Ectodermal cell (in vitro differentiated cells): Measurements from ENCODE around the gene HID1.

ENCODE experiments used
- H3K27ac ChIP-seq: 2 replicates; pipeline ENCODE4 v1.7.0; 2013; ENCODE audit warnings: mild to moderate bottlenecking, low read depth, low read length; ENCODE audit not compliant: insufficient read depth, poor library complexity, severe bottlenecking
- H3K27me3 ChIP-seq: 2 replicates; pipeline ENCODE4 v1.7.0; 2013; ENCODE audit warnings: mild to moderate bottlenecking, low read length; ENCODE audit not compliant: insufficient read depth, control insufficient read depth, poor library complexity, severe bottlenecking
- H3K36me3 ChIP-seq: one replicate; pipeline ENCODE4 v1.7.0; 2013; ENCODE audit warnings: low read length; ENCODE audit not compliant: control insufficient read depth, insufficient read depth
- H3K4me1 ChIP-seq: one replicate; pipeline ENCODE4 v1.7.0; 2013; ENCODE audit warnings: low read length; ENCODE audit not compliant: control insufficient read depth, insufficient read depth
- H3K4me3 ChIP-seq: 2 replicates; pipeline ENCODE4 v1.7.0; 2013; ENCODE audit warnings: low read depth, low read length, control low read depth; ENCODE audit not compliant: insufficient read depth
- H3K9me3 ChIP-seq: 2 replicates; pipeline ENCODE4 v1.7.0; 2013; ENCODE audit warnings: mild to moderate bottlenecking, low read length, moderate library complexity; ENCODE audit not compliant: control insufficient read depth
- WGBS, 2 experiments: methylation state at CpG; one replicate each; pipeline ENCODE4 v1.1.7; 2013; ENCODE audit warnings: missing lambda C conversion rate in 2 of 2; 5-methylcytosine and 5-hydroxymethylcytosine counted together

Gene HID1

GRCh38 chr17:74951680-74952421 is 20.7 kb downstream of the HID1 start:
- no peak overlapping the region for H3K4me3 ChIP-seq
- peaks cover 4% of the 10 kb centered on the region for H3K27me3 ChIP-seq
- WGBS, 2 experiments, result 85% methylated on average over 32 of the region's 32 CpGs
- no peaks in the 10 kb centered on the region for H3K9me3 ChIP-seq
- H3K27ac ChIP-seq, result no peak overlapping the region
- H3K4me1 ChIP-seq, result no peaks in the 10 kb centered on the region
- no peaks in the 10 kb centered on the region for H3K36me3 ChIP-seq

GRCh38 chr17:74951065-74951464 is 21.5 kb downstream of the HID1 start:
- no peak overlapping the region for H3K27ac ChIP-seq
- H3K4me3 ChIP-seq, result no peak overlapping the region
- 81 to 87% methylated on average over 3 of the region's 3 CpGs for WGBS, 2 experiments
- H3K9me3 ChIP-seq, result no peaks in the 10 kb centered on the region
- no peaks in the 10 kb centered on the region for H3K4me1 ChIP-seq
- no peaks in the 10 kb centered on the region for H3K36me3 ChIP-seq
- no peaks in the 10 kb centered on the region for H3K27me3 ChIP-seq

GRCh38 chr17:74950207-74950606 is 22.4 kb downstream of the HID1 start:
- H3K4me1 ChIP-seq, result no peaks in the 10 kb centered on the region
- no peak overlapping the region for H3K4me3 ChIP-seq
- WGBS, 2 experiments, result 71 to 72% methylated on average over 8 of the region's 8 CpGs
- no peaks in the 10 kb centered on the region for H3K9me3 ChIP-seq
- H3K27ac ChIP-seq, result no peak overlapping the region
- H3K36me3 ChIP-seq, result no peaks in the 10 kb centered on the region
- H3K27me3 ChIP-seq, result no peaks in the 10 kb centered on the region

- Histone ChIP-seq H3K9me3 (no peaks in the 10 kb centered on the region), H3K4me3 (no peak overlapping the region), H3K36me3 (no peaks in the 10 kb centered on the region), H3K27me3 (no peaks in the 10 kb centered on the region), H3K4me1 (no peaks in the 10 kb centered on the region), H3K27ac (no peak overlapping the region)
- WGBS, 2 experiments, result 73 to 75% methylated on average over 12 of the region's 12 CpGs
Measured at GRCh38 chr17:74949455-74950115, 23.0 kb downstream of the HID1 start.

- Histone ChIP-seq H3K9me3 (no peaks in the 10 kb centered on the region), H3K27ac (no peak overlapping the region), H3K4me3 (no peak overlapping the region), H3K4me1 (no peaks in the 10 kb centered on the region), H3K36me3 (no peaks in the 10 kb centered on the region), H3K27me3 (peaks cover 8% of the 10 kb centered on the region)
- 95% methylated on average over 17 of the region's 17 CpGs for WGBS, 2 experiments
Measured at GRCh38 chr17:74947041-74947754, 25.4 kb downstream of the HID1 start.

DNA sequence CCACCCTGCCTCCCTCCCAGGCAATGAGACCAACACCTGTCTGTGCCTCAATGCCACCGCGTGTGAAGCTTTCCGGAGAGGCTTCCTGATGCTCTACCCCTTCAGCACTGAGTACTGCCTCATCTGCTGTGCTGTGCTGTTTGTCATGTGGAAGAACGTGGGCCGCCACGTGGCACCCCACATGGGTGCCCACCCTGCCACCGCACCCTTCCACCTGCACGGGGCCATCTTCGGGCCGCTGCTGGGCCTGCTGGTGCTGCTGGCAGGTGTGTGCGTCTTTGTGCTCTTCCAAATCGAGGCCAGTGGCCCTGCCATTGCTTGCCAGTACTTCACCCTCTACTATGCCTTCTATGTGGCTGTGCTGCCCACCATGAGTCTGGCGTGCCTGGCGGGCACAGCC is 25.9 kb downstream of the HID1 start:
- 89 to 91% methylated on average over 14 of the region's 14 CpGs for WGBS, 2 experiments
- Histone ChIP-seq H3K4me3 (no peak overlapping the region), H3K4me1 (no peaks in the 10 kb centered on the region), H3K9me3 (no peaks in the 10 kb centered on the region), H3K27ac (no peak overlapping the region), H3K36me3 (no peaks in the 10 kb centered on the region), H3K27me3 (peaks cover 8% of the 10 kb centered on the region)

- H3K27ac ChIP-seq, result no peak overlapping the region
- no peaks in the 10 kb centered on the region for H3K36me3 ChIP-seq
- peaks cover 14% of the 10 kb centered on the region for H3K27me3 ChIP-seq
- H3K4me1 ChIP-seq, result no peaks in the 10 kb centered on the region
- no peaks in the 10 kb centered on the region for H3K9me3 ChIP-seq
- no peak overlapping the region for H3K4me3 ChIP-seq
- WGBS, 2 experiments, result 75 to 78% methylated on average over 6 of the region's 6 CpGs
Measured at GRCh38 chr17:74945543-74945942, 27.0 kb downstream of the HID1 start.

GRCh38 chr17:74943808-74944522 is 28.6 kb downstream of the HID1 start:
- Histone ChIP-seq H3K36me3 (no peaks in the 10 kb centered on the region), H3K4me1 (no peaks in the 10 kb centered on the region), H3K27me3 (peaks cover 23% of the 10 kb centered on the region), H3K27ac (no peak overlapping the region), H3K9me3 (no peaks in the 10 kb centered on the region), H3K4me3 (no peak overlapping the region)
- WGBS, 2 experiments, result 77 to 79% methylated on average over 13 of the region's 13 CpGs

DNA sequence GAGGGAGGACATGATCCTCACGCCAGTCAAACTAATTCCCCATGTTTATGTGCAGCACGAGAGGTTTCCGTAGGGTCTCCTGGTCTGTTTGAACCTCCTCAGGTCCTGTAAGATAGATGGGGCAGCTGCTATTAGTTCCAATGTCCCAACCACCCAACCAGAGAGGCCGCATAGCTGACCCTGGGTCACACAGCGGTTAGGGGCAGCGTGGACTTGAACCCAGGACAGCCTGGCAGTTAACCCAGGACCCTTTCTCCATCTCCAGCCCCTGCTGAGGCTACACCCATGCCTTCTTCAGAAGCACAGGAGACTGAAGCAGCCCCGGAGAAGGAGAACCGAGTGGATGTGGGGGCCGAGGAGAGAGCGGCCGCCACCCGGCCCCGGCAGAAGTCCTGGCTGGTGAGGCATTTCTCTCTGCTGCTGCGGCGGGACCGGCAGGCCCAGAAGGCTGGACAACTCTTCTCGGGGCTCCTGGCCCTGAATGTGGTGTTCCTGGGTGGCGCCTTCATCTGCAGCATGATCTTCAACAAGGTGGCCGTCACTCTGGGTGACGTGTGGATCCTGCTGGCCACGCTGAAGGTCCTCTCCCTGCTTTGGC is 31.3 kb downstream of the HID1 start:
- WGBS, 2 experiments, result 86 to 88% methylated on average over 21 of the region's 21 CpGs
- no peaks in the 10 kb centered on the region for H3K4me1 ChIP-seq
- peaks cover 50% of the 10 kb centered on the region for H3K27me3 ChIP-seq
- H3K4me3 ChIP-seq, result no peak overlapping the region
- H3K36me3 ChIP-seq, result no peaks in the 10 kb centered on the region
- H3K27ac ChIP-seq, result no peak overlapping the region
- H3K9me3 ChIP-seq, result no peaks in the 10 kb centered on the region
